Neural progenitor cell (in vitro differentiated cells): Measurements from ENCODE around the gene IPPK.

ENCODE experiments used
- EZH2 ChIP-seq: fragments of 200-600 bp; sonication (generic); IDR thresholded peaks from 2 replicates; pipeline ENCODE4 v1.6.1; 2017; ENCODE audit warnings: antibody characterized with exemption, mild to moderate bottlenecking, moderate library complexity
- TF ChIP-seq, protein P1 (sequence below): fragments of 200-600 bp; sonication (generic); IDR thresholded peaks from 2 replicates; pipeline ENCODE4 v1.5.1; 2017; ENCODE audit warnings: antibody characterized with exemption, mild to moderate bottlenecking

DNA sequence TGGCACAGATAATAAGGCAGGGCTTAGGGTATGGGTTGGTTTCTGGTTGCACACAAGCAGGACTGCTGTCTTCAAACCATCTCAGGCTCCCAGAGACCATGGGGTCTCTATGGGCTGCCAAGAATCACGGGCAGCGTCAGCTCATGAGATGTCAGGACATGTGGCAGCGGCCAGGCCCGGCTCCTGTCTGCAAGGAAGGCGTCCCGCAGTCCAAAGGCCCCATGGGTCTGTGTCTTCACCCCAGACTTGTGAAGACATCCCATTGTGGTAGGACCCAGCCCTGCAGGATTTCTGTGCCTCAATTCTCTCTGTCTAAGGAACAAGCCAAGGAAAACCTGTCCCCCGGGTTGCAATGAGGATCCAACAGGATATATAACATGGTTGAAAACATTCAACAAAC is 32.6 kb downstream of the IPPK start:
- TF ChIP-seq, protein P1, sequence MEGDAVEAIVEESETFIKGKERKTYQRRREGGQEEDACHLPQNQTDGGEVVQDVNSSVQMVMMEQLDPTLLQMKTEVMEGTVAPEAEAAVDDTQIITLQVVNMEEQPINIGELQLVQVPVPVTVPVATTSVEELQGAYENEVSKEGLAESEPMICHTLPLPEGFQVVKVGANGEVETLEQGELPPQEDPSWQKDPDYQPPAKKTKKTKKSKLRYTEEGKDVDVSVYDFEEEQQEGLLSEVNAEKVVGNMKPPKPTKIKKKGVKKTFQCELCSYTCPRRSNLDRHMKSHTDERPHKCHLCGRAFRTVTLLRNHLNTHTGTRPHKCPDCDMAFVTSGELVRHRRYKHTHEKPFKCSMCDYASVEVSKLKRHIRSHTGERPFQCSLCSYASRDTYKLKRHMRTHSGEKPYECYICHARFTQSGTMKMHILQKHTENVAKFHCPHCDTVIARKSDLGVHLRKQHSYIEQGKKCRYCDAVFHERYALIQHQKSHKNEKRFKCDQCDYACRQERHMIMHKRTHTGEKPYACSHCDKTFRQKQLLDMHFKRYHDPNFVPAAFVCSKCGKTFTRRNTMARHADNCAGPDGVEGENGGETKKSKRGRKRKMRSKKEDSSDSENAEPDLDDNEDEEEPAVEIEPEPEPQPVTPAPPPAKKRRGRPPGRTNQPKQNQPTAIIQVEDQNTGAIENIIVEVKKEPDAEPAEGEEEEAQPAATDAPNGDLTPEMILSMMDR: no peak
- no peak for TF ChIP-seq EZH2
